ENCODE data around the gene DTNBP1. TPM values are rescaled to one million over a fixed set of nuclear protein-coding genes. Genes with fewer than 3 reads are reported as not detected.

Gene DTNBP1
- total and polyA plus RNA-seq, 2 of the 4 experiments (the other 2 are of a cell fraction): 4.8 to 18.7 TPM

DNA sequence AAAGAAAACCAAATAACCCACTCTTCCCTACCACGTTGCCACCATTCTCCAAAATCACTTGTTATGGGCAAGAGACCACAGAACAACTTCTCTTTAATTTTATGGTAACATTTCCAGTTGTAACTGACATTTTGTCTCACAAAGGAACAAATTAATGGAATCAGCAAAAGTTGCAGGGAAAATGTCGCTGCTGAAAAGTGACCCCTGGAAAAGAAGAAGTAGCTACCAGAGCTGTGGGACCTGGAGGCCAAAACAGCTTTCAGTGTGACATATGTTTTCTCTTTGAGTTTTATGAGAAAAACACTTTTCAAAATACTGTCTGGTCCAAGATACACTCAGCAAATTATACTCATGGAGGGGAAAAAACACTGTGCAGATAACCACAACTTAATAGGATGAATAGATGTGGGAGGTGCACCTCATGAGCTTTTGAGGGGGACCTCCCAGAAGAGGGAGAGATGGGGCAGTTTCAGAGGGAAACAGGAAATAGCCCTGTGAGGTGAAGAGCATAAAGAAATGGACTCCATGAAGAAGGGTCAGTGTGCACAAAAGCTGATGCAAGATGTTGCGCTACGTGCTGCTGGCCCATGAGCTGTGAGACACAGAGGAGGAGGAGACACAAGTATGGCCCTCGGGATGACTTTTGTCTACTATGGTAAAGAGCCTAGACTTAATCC is 87.3 kb downstream of the DTNBP1 start:
- no CpG with 5 or more reads among the region's 5 CpGs for WGBS, 2 experiments (ENCODE audit: extremely low coverage in 2 of 2, insufficient read length in 1 of 2)
- no peak overlapping the region for H3K9ac ChIP-seq (ENCODE audit: low read depth, low read length)
- no peak overlapping the region for H2AFZ ChIP-seq (replicated peaks; ENCODE audit: low read length, poor library complexity)
- no TSS peak for BruUV-seq (replicated peaks)
- H3K4me3 ChIP-seq (ENCODE audit: insufficient read depth, low read depth, low read length): no peak overlapping the region
- in situ Hi-C loops (cut with MboI; ENCODE audit: low sequenced_read_pairs) (no loop called here), dilution Hi-C loops (cut with HindIII; ENCODE audit: low sequenced_read_pairs, unreplicated experiment) (no loop called here), intact Hi-C loops (cut with micrococcal nuclease) (no loop called here)
- 0 out of 2 replicates have a peak, but pooled peaks cover 1% of the 10 kb centered on the region for H3K36me3 ChIP-seq (ENCODE audit: control insufficient read depth, insufficient read depth, low read length)
- H2BK120ac ChIP-seq (ENCODE audit: low read depth, low read length): no peak overlapping the region
- no peak overlapping the region for H4K8ac ChIP-seq (ENCODE audit: low read depth in 2 of 2, low read length in 2 of 2)
- no peak overlapping the region for H2BK5ac ChIP-seq (ENCODE audit: low read depth, low read length, poor library complexity, severe bottlenecking)
- no peak overlapping the region for H2BK20ac ChIP-seq (ENCODE audit: low read depth, low read length)
- no peak overlapping the region for H3K23ac ChIP-seq (ENCODE audit: low read depth, low read length)
- DNase-seq: no peak
- H4K20me1 ChIP-seq (ENCODE audit: insufficient read depth, low read length): peaks cover 7% of the 10 kb centered on the region; the same call in 1 of the 2 replicates
- no peak for TF ChIP-seq MXI1 (IDR thresholded peaks at IDR 0.05; ENCODE audit: borderline replicate concordance, low read depth, low read length)
- TF ChIP-seq POLR2A (IDR thresholded peaks at IDR 0.05; ENCODE audit: low read depth, low read length): no peak
- TF ChIP-seq FOS (IDR thresholded peaks at IDR 0.05; ENCODE audit: low read depth, low read length): no peak
- no peak for TF ChIP-seq NFE2L2 (IDR thresholded peaks at IDR 0.05; ENCODE audit: low read depth, low read length)
- no peak for TF ChIP-seq MAZ (IDR thresholded peaks at IDR 0.05; ENCODE audit: borderline replicate concordance, low read depth, low read length)
- no peak for TF ChIP-seq BHLHE40 (IDR thresholded peaks at IDR 0.05; ENCODE audit: low read depth, low read length)
- no peak for TF ChIP-seq MAFK (IDR thresholded peaks at IDR 0.05; ENCODE audit: low read depth, low read length)
- TF ChIP-seq, protein P1, sequence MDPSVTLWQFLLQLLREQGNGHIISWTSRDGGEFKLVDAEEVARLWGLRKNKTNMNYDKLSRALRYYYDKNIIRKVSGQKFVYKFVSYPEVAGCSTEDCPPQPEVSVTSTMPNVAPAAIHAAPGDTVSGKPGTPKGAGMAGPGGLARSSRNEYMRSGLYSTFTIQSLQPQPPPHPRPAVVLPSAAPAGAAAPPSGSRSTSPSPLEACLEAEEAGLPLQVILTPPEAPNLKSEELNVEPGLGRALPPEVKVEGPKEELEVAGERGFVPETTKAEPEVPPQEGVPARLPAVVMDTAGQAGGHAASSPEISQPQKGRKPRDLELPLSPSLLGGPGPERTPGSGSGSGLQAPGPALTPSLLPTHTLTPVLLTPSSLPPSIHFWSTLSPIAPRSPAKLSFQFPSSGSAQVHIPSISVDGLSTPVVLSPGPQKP (IDR thresholded peaks at IDR 0.05; ENCODE audit: borderline replicate concordance, low read depth, low read length): no peak
- TF ChIP-seq RCOR1 (IDR thresholded peaks at IDR 0.05; ENCODE audit: insufficient replicate concordance, low read length): no peak
- no peak for TF ChIP-seq SMC3 (IDR thresholded peaks at IDR 0.05; ENCODE audit: low read depth, low read length)
- TF ChIP-seq, protein P2, sequence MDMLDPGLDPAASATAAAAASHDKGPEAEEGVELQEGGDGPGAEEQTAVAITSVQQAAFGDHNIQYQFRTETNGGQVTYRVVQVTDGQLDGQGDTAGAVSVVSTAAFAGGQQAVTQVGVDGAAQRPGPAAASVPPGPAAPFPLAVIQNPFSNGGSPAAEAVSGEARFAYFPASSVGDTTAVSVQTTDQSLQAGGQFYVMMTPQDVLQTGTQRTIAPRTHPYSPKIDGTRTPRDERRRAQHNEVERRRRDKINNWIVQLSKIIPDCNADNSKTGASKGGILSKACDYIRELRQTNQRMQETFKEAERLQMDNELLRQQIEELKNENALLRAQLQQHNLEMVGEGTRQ (IDR thresholded peaks at IDR 0.05; ENCODE audit: low read depth, low read length): no peak
- TF ChIP-seq CEBPB (IDR thresholded peaks at IDR 0.05; ENCODE audit: low read depth, low read length): no peak
- no peak for TF ChIP-seq RAD21 (IDR thresholded peaks at IDR 0.05; ENCODE audit: low read length)
- TF ChIP-seq CHD1 (IDR thresholded peaks at IDR 0.05; ENCODE audit: low read depth, low read length): no peak
- TF ChIP-seq RFX5 (IDR thresholded peaks at IDR 0.05; ENCODE audit: low read depth, low read length): no peak
- TF ChIP-seq, protein P3, sequence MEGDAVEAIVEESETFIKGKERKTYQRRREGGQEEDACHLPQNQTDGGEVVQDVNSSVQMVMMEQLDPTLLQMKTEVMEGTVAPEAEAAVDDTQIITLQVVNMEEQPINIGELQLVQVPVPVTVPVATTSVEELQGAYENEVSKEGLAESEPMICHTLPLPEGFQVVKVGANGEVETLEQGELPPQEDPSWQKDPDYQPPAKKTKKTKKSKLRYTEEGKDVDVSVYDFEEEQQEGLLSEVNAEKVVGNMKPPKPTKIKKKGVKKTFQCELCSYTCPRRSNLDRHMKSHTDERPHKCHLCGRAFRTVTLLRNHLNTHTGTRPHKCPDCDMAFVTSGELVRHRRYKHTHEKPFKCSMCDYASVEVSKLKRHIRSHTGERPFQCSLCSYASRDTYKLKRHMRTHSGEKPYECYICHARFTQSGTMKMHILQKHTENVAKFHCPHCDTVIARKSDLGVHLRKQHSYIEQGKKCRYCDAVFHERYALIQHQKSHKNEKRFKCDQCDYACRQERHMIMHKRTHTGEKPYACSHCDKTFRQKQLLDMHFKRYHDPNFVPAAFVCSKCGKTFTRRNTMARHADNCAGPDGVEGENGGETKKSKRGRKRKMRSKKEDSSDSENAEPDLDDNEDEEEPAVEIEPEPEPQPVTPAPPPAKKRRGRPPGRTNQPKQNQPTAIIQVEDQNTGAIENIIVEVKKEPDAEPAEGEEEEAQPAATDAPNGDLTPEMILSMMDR (conservative IDR thresholded peaks at IDR 0.05; ENCODE audit: low read depth, low read length): no peak
- H2BK15ac ChIP-seq (ENCODE audit: low read depth, low read length): no peak overlapping the region
- no peak for ATAC-seq (ENCODE audit: low read depth)
- no peak overlapping the region for H2AK9ac ChIP-seq (replicated peaks; ENCODE audit: low read depth, low read length, poor library complexity)
- peaks cover 4% of the 10 kb centered on the region; the same call in 1 of the 2 replicates for H3K9me1 ChIP-seq (ENCODE audit: insufficient read depth, low read length)
- no peak overlapping the region for H3K4ac ChIP-seq (ENCODE audit: low read depth, low read length)
- no peaks in the 10 kb centered on the region; a peak in 1 of 4 replicates for H3K79me1 ChIP-seq (ENCODE audit: low read depth in 1 of 2, low read length in 2 of 2)
- POLR2A ChIA-PET (ENCODE audit: unreplicated experiment): no interaction called here
- H3K4me2 ChIP-seq (ENCODE audit: low read depth, low read length): no peak overlapping the region
- H3K4me1 ChIP-seq (ENCODE audit: control insufficient read depth, insufficient read depth, low read length): peaks cover 4% of the 10 kb centered on the region
- H4K5ac ChIP-seq (ENCODE audit: low read depth, low read length): no peak overlapping the region
- no peak overlapping the region for H3K18ac ChIP-seq (ENCODE audit: low read depth, low read length)
- CTCF ChIA-PET: no interaction called here
- no peak overlapping the region for H3K14ac ChIP-seq (replicated peaks; ENCODE audit: low read depth, low read length)
- no peak overlapping the region for H3K27ac ChIP-seq (ENCODE audit: insufficient read depth, low read length)
- H3K27me3 ChIP-seq (ENCODE audit: control insufficient read depth, insufficient read depth, low read length): no peaks in the 10 kb centered on the region
- H4K91ac ChIP-seq (ENCODE audit: insufficient read depth, low read depth, low read length): no peak overlapping the region
- H3K56ac ChIP-seq (ENCODE audit: extremely low read depth, insufficient read depth, low read length): no peak overlapping the region
- no peak overlapping the region for H2AK5ac ChIP-seq (ENCODE audit: low read depth, low read length)
- no peaks in the 10 kb centered on the region; the same call in 1 of the 2 replicates for H3K9me3 ChIP-seq (ENCODE audit: control insufficient read depth, insufficient read depth, low read length)
